COLO829 (cell line): ENCODE results near the gene RNF222.
"Not testable (repeated sequence)": the region's sequence is repeated elsewhere in the genome, so short reads cannot be mapped to it uniquely, and the experiment has no call there.

ENCODE experiments used
- DNase-seq: peaks from one replicate; pipeline ENCODE4 v3.0.0; 2012; ENCODE audit warnings: low spot score

RNF222 gene

DNA sequence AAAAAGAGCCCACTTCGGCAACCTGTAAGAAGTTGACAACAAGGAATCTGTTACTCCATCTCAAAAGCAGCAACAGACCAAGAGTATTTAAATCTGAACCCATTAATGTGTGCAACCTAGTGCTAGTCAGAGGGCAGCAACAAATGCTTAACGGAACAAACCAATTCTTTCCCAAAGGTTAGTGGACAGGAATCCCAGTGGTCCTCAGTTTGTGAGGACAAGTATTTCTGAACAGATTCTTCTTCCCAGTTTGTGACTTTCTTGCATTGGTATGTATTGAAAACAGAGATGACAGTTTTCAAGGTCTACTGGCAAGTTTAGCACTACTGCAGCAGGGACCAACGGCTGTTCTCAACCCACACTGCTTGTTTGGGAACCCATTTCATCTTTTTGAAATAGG lies 17.6 kb downstream of the RNF222 start:
- no peak for DNase-seq

DNA sequence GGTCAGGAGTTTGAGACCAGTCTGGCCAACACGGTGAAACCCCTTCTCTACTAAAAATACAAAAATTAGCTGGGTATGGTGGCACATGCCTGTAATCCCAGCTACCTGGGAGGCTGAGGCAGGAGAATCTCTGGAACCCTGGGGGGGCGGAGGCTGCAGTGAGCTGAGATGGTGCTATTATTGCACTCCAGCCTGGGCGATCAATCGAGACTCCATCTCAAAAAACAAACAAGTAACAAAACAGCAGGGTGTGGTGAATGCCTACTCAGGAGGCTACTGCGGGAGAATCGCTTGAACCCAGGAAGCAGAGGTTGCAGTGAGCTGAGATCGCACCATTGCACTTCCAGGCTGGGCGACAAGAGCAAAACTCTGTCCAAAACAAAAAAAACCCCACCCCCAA lies 19.5 kb downstream of the RNF222 start:
- DNase-seq: not testable (repeated sequence)

DNA sequence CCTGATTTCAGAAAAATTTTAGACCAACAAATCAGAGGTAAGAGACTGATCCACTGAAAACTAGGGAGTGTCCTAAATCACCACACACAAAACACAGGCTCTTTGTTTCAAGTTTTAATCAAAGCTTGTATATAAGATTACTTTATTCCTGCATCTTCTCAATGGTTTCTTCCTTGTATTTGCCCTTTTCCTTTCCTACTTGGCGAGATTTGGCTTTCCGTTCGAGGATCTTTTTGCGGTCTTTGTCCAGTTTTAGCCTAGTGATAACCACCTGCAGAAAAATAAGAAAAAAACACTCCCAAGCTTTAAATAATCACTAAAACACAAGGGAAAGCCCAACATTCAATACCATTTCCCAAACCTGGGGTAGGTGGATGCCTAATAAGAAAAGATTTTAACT lies 20.2 kb downstream of the RNF222 start:
- peak; percentile 19 for DNase-seq

GRCh38 chr17:8376271-8377067 lies 21.2 kb downstream of the RNF222 start, which contains the start of gene KRABD2:
Gene KRABD2, minus strand, starts transcription at chr17:8376704.
- peak; percentile 90 for DNase-seq

DNA sequence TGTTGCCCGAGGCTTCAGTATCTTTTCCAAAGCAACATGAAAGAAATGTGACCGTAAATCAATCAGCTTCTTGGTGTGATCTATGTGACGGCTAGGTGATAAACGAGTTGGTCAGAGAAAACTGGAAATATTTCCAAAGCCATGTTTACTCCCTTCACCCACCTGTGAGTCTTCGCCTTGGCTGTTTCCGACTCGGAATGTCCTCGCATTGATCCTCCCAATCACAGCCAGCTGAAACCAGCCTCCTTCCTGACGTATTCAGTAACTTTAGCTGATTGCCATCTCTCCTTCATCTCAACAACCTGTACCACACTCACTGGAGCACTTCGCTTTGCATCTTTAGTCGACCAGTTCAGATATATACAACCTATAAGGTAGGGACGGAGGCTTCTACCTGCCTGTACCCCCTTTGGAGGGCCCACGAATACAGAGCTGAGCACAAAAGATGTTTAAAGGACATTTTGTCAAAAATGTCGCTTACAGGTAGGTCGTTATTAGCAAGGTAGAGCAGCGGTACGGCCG lies 21.8 kb downstream of the RNF222 start:
- DNase-seq: no peak

GRCh38 chr17:8373856-8374255 lies 23.8 kb downstream of the RNF222 start:
- not testable (repeated sequence) for DNase-seq

DNA sequence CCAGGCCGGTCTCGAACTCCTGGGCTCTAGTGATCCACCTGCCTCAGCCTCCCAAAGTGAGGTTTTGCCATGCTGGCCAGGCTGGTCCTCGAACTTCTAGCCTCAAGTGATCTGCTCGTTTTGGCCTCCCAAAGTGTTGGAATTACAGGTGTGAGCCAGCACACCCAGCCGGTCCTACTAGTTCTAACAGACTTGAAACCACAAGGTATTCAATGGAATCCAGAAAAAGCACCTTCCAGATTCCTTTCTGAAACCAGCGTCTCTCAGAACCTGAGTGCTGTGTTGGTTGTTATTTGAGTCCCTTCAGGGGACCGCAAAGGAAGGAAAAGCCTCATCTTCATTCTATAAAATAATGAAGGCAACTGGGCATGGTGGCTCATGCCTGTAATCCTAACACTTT lies 25.2 kb downstream of the RNF222 start:
- DNase-seq: no peak

DNA sequence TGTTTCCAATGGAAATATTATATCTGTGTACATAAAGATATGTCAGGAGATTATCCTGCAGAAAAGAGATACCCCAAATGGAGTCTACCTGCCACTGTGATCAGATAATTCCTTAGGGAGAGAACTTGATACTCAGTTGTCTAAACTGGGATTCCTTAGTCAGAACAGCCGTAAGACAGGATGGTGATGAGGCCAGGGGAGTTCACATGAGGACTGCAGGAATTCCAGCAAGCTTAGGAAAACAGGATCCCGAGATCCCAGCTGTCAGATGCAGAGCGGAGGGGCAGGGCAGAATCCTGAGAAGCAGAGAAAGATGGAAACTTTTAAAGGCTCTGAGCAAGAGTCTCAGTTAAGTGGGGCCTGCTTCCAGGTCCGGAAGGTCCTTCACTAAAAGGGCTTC lies 25.8 kb downstream of the RNF222 start:
- no peak for DNase-seq

- DNase-seq: no peak
These were observed 27.7 kb downstream of the RNF222 start for GRCh38 chr17:8369944-8370343.

- no peak for DNase-seq
These were observed 29.4 kb downstream of the RNF222 start for GRCh38 chr17:8368193-8368592.

- no peak for DNase-seq
These were observed 31.4 kb downstream of the RNF222 start for GRCh38 chr17:8366231-8366630.

DNA sequence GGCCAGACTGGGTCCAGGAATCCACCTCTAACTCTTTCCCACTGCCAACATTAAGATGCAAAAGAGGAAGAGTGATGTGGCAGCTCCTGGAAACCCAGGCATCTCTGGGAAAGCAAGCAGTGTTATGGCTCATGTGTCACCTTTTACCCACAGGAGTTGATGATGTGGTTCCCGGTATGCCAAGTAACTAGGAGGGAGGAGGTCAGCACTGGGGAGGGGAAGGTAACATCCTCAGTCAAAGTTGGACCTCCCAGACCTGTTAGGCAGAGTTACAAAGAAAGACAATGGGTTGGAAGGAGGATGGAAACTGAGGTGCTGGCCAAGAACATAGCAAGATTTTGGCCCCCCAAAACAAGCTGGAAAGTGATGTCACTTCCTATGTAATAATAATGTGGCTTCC lies 32.5 kb downstream of the RNF222 start:
- no peak for DNase-seq

DNA sequence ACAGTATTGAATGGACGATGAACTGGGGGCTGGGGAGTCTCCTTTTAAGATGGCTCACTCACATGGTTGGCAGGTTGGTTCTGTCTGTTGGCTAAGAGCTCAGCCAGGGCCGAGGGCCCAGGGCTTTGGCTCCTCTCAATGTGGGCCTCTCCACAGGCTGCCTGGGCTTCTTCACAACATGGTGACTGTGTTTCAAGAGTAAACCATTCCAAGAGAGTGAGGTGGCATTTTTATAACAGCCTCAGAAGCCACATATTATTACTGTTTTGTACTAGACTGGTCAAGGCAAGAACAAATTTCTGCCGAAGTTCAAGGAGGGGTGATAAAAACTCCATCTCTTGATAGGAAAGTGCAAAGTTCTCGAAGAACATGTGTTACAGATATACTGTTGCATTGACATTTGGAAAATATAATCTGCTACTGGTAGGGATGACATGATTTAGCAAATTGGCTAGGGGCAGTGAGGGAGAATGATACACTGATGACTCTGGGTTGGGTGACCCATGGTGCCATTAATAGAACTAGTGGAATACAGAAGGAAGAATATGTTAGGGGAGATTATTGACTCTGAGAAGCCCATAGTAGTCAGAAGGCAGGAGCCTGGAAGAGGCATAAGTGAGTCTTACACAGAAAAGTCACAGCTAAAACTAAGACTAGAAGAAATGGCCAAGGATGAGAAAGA lies 34.8 kb downstream of the RNF222 start:
- DNase-seq: no peak

DNA sequence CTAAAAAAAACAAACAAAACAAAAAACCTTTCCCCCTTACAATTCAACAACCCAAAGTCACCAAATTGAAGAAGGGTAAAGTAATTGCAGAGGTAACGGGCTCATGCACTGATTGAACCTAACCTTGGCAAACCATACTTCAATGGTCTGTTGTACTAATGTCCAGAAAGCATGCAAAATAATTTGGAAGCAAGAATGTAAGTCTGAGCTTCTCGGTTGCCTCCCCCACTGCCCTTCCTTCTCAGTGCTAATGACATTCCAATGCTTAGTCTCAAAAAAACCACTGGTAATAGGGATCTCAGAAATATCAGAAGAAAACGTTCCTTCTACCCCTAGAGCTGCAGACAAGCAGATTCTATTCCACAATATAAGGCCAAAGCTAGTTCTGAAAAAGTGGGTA lies 36.9 kb downstream of the RNF222 start:
- no peak for DNase-seq

GRCh38 chr17:8360260-8360659 lies 37.4 kb downstream of the RNF222 start:
- no peak for DNase-seq

DNA sequence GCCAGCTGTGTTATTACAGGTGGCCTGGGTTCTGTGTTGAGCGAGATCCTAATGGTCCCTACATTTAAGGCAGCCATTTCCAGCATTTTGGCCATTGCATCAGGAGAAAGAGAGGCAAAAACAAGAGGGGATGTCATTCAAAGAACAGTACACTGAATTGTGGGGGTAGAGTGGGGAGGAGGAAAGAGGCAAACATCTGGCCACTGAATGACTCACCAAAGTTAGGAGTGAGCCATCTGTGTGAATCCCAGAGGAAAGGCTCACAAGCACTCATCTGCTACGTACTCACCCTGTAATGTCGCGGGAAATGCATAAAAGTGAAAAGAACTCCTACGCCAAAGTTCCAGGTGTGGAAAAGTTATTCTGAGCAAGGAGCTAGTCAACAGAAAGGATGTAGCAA lies 37.9 kb downstream of the RNF222 start:
- DNase-seq: no peak

DNA sequence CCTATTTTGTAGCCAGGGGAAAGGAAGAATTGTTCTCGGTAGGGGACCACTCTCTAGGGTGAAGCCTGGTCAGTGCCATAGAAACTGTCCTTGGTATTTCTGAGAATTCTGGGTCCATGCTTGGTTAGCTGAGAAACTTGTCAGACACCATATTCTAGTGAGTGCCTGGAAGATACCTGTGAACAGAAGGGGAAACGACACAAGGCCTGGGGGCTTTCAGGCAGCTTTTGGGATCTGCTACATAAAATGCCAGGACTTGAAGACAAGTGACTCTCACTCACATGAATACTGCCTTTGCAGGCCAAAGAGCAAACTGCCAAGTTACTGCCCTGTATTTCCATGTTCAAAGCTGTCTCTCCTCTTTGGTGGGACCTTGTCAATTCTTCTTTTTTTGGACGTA lies 39.7 kb downstream of the RNF222 start:
- no peak for DNase-seq

DNA sequence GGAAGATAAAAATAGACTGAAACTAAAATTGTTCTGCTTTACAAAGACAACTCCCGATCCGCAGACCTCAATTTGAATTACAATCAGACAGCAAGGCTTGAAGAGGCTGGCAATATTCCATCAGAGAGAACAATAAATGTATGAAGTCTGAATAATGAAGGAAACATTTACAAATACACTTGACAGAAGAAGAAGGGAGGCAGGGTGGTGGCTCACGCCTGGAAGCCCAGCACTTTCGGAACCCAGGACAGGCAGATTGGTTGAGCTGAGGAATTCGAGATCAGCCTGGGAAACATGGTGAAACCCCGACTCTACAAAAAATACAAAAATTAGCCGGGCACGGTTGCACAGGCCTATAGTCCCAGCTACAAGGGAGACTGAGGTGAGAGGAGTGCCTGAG lies 43.4 kb downstream of the RNF222 start:
- DNase-seq: no peak

- no peak for DNase-seq
These were observed 43.9 kb downstream of the RNF222 start for GRCh38 chr17:8353736-8354135.

DNA sequence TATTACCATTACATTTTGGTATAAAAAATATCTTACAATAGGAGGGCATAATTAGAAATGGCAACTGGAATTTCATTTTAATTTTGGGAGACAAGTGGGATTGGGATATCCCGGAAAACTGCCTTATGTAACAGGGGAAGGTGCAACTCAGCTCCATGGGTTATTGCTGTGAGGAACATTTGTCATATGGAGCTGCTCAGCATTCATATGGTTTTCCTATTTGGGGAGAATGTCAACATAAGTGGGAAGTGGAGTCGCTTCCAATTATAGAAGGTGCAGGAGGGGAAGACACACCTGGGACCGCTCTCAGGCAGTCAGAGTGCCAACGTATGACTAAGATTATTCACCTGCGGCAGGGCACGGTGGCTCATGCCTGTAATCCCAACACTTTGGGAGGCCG lies 47.3 kb downstream of the RNF222 start:
- no peak for DNase-seq

DNA sequence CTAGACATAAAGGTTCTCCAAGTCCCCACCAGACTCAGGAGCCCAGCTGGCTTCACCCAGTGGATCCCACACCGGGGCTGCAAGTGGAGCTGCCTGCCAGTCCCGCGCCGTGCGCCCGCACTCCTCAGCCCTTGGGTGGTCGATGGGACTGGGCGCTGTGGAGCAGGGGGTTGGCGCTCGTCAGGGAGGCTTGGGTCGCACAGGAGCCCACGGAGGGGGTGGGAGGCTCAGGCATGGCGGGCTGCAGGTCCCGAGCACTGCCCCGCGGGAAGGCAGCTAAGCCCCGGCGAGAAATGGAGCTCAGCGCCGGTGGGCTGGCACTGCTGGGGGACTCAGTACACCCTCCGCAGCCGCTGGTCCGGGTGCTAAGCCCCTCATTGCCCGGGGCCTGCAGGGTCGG lies 50.6 kb downstream of the RNF222 start:
- DNase-seq: not testable (repeated sequence)

GRCh38 chr17:8345951-8346665 lies 51.5 kb downstream of the RNF222 start:
- DNase-seq: no peak
